Right cardiac atrium (tissue), 5 donors: ENCODE data around the gene CARD18. TPM values are rescaled to one million over a fixed set of nuclear protein-coding genes. Genes with fewer than 3 reads are reported as not detected.
A peak's percentile ranks its signal among the peaks of the same experiment; 100 is the strongest.
"Not testable (repeated sequence)": the region's sequence is repeated elsewhere in the genome, so short reads cannot be mapped to it uniquely, and the experiment has no call there.

Experiments used
- ATAC-seq, 2 donors: fragments of 200-7000 bp; cut with Tn5 transposase; one replicate each; pipeline versions ENCODE4 v1.8.0 to v1.9.1; 2020; ENCODE audit warnings: moderate library complexity in 2 of 2, mild to moderate bottlenecking in 1 of 2
- DNase-seq, 3 donors: peaks; one replicate each; pipeline ENCODE4 v3.0.0-alpha.2; 2020
- H3K27ac ChIP-seq: one replicate; pipeline ENCODE4 v1.5.1; 2013; ENCODE audit warnings: mild to moderate bottlenecking, low read length, control low read depth, moderate library complexity
- H3K27me3 ChIP-seq: one replicate; pipeline ENCODE4 v1.6.1; 2013; ENCODE audit not compliant: control insufficient read depth, insufficient read depth
- H3K4me1 ChIP-seq: one replicate; pipeline ENCODE4 v1.6.1; 2013; ENCODE audit warnings: low read length; ENCODE audit not compliant: control insufficient read depth, insufficient read depth
- H3K4me3 ChIP-seq: one replicate; pipeline ENCODE4 v1.5.1; 2013; ENCODE audit warnings: low read length, control low read depth
- H3K9me3 ChIP-seq: one replicate; pipeline ENCODE4 v1.6.1; 2013; ENCODE audit warnings: low read length; ENCODE audit not compliant: control insufficient read depth
- WGBS: extraction: QIAGEN DNeasy Blood & Tissue Kit; methylation state at CpG from one replicate; pipeline ENCODE4 v1.1.7; 2013; 5-methylcytosine and 5-hydroxymethylcytosine counted together
- intact Hi-C, 4 donors: fragments of 100-400 bp; cut with DNase I; formaldehyde crosslinking; loops; one replicate each; pipeline versions ENCODE4 v1.11.0 to v1.14.0; 2022 to 2023
- polyA plus RNA-seq: library from polyadenylated mRNA; stranded (reverse); fragments of 200-250 nt; gene quantifications from one replicate; pipeline ENCODE4 v1.2.3, GENCODE V29; 2013
- total RNA-seq, 4 donors: library from RNA; stranded (reverse); fragmentation: NEBNext Ultra II Directional; extraction: Animal tissue kit (Norgen Biotek cat#: 25700); gene quantifications; one replicate each; pipeline ENCODE4 v1.2.1, GENCODE V29; 2021
- donor health status: healthy with polysubstance abuse.
- donor health status: DM: no; HTN: yes; CAD: no.
- donor health status: DM: no; HTN: no; CAD: no.
- donor health status: DM: no; HTN: yes; CAD: no; lungs with severe emphysema.
- donor health status: DM: yes; HTN: yes; CAD: no.

Gene CARD18
- total and polyA plus RNA-seq, 5 donors, result not detected

DNA sequence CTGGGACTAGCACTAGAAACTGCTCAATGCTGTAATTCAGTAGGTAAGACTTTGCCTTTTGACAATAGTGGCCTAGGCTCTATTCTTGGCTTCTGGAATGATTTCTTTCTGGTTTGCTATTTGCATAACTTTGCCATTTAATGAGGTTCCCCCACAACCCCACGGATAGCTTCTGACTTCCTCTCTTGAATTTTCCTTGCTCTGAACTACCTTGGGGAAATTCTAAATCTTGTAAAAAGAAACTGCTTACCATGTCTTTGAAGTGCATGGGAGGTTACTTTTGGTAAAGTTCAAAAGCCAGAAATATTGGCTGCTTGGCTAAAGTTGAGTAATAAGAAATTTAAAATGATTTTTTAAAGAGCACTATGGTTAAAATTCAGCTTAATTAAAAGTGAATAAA lies 35.3 kb downstream of the CARD18 start:
- Histone ChIP-seq H3K4me3 (no peak overlapping the region), H3K27ac (no peak overlapping the region), H3K4me1 (no peaks in the 10 kb centered on the region), H3K27me3 (no peaks in the 10 kb centered on the region), H3K9me3 (no peaks in the 10 kb centered on the region)
- ATAC-seq (no peak), DNase-seq (no peak)
- intact Hi-C loops, result no loop called here
- WGBS, result 32% methylated on average over 1 of the region's 1 CpG

DNA sequence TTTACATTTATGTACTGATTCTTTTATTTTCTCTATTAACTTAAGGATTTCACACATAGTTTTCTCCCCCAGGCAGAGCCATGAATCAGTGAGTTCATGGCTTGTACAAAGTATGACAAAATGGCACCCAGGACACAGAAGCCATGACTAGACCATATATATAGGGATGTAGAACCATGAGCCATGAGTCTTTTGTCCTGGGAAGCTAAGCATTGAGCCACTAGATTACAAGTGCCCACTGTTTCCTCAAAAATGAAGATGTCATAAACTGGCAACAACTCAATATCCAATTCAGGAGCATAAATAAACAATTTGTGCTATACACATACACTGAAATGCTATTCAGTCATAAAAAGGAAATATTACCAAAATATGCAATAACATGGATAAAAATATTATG lies 36.2 kb downstream of the CARD18 start:
- H3K27ac ChIP-seq, result no peak overlapping the region
- no peaks in the 10 kb centered on the region for H3K27me3 ChIP-seq
- intact Hi-C loops, result no loop called here
- ATAC-seq (no peak), DNase-seq (no peak)
- H3K9me3 ChIP-seq, result no peaks in the 10 kb centered on the region
- no peak overlapping the region for H3K4me3 ChIP-seq
- H3K4me1 ChIP-seq, result no peaks in the 10 kb centered on the region

DNA sequence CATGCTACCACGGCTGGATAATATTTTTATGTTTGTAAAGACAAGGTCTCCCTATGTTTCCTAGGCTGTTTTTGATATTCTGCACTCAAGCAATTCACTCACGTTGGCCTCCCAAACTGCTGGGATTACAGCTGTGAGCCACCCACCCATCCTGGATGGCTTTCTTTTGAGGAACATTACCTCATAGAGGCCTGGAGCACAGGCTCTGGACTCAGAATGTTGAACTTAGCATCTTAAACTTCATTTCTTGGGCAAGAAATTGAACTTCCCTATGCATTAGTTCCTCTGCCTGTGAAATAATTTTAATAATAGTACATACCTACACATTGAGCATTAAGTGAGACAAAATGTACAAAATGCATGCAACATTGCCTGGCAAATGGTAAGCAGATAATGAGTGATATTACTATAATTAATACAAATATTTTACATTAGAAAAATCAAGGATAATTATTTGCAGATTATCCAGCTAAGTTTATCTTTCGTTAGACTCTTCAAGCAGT lies 37.4 kb downstream of the CARD18 start:
- intact Hi-C loops, result not testable (repeated sequence)

DNA sequence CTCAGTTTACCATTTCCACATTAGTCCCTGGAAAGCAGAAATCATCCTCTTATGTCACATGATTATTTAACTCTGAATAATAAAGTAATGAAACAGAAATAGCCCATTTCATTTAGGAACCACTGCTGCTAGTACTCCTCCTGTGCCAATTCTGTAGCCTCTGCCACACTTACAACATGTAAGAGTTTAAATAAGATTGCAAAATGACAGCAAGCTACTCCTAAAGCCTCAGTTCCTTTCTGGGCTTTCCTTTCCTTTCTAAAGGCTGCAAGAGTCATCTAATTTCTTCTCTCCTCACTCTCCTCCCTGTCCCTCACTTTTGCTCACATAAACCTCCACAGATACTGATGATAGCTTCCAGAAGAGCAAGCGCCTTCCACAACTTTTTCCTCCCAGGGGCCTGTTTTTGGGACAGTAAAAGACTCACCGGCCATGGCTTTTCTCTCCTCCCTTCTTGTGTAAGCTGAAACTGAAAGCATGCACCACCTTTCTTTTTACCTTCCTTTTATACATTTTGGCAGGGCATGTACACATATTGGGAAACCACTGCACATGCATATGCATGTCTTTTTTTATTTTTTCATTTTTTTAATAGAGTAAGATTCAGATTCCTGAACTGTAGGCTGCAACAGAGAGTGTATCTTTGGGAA lies 38.5 kb downstream of the CARD18 start:
- Histone ChIP-seq H3K9me3 (no peaks in the 10 kb centered on the region), H3K27ac (no peak overlapping the region), H3K4me1 (no peaks in the 10 kb centered on the region), H3K27me3 (no peaks in the 10 kb centered on the region), H3K4me3 (no peak overlapping the region)
- no peak for DNase-seq
- ATAC-seq, result no peak
- intact Hi-C loops, result no loop called here
- WGBS, result 79% methylated on average over 2 of the region's 2 CpGs

More for the DNA sequence above, 37.4 kb downstream of the CARD18 start:
- H3K27ac ChIP-seq, H3K4me3 ChIP-seq, H3K4me1 ChIP-seq, H3K27me3 ChIP-seq, H3K9me3 ChIP-seq, DNase-seq: not testable (repeated sequence)
- peak in 1 of 2 donors; percentile 33 for ATAC-seq
- WGBS, result 80% methylated on average over 2 of the region's 3 CpGs

DNA sequence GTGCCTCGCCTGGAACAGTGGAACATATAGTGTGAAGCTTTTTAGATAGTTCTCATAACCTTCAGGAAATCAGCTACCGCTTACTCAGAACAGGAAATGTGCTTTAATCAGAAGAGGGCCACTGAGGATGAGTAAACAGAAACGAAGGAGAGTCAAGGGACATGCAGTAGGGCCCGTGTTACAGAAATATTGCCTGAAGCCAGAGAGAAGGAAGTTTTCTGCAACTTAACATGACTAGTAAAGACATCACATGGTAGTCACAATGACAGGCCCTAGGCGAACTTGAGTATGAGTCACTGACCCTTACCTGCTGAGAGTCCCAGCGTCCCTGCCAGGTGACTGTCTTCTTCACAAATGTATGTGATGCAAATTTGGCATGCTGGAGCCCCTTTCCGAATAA lies 39.4 kb downstream of the CARD18 start:
- no peaks in the 10 kb centered on the region for H3K9me3 ChIP-seq
- H3K27me3 ChIP-seq, result no peaks in the 10 kb centered on the region
- intact Hi-C loops, result no loop called here
- no peak overlapping the region for H3K27ac ChIP-seq
- H3K4me3 ChIP-seq, result no peak overlapping the region
- no peaks in the 10 kb centered on the region for H3K4me1 ChIP-seq
- ATAC-seq (no peak), DNase-seq (no peak)
- 67% methylated on average over 7 of the region's 7 CpGs for WGBS

DNA sequence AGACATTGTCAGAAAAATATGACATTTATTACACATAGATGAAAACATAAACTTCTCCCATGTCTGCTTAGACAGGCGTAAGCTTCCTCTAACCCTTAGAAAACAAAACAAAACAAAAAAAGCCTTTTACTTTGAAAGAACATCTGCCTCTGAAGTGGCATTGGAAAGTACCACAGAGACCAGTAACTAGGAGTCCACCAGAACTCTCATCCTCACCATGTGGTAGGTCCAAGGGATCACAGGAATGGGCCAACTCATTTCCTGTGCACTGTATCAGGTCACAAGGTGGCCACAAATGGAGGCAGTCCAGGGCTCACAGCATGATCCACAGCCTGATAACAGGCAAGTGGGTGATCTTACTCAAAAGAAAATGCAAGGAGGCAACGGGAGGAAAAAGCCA lies 40.0 kb downstream of the CARD18 start:
- H3K27me3 ChIP-seq, ATAC-seq, H3K4me3 ChIP-seq, H3K9me3 ChIP-seq, DNase-seq, intact Hi-C loops, H3K27ac ChIP-seq, H3K4me1 ChIP-seq: not testable (repeated sequence)
- WGBS, result 71% methylated on average over 2 of the region's 2 CpGs

DNA sequence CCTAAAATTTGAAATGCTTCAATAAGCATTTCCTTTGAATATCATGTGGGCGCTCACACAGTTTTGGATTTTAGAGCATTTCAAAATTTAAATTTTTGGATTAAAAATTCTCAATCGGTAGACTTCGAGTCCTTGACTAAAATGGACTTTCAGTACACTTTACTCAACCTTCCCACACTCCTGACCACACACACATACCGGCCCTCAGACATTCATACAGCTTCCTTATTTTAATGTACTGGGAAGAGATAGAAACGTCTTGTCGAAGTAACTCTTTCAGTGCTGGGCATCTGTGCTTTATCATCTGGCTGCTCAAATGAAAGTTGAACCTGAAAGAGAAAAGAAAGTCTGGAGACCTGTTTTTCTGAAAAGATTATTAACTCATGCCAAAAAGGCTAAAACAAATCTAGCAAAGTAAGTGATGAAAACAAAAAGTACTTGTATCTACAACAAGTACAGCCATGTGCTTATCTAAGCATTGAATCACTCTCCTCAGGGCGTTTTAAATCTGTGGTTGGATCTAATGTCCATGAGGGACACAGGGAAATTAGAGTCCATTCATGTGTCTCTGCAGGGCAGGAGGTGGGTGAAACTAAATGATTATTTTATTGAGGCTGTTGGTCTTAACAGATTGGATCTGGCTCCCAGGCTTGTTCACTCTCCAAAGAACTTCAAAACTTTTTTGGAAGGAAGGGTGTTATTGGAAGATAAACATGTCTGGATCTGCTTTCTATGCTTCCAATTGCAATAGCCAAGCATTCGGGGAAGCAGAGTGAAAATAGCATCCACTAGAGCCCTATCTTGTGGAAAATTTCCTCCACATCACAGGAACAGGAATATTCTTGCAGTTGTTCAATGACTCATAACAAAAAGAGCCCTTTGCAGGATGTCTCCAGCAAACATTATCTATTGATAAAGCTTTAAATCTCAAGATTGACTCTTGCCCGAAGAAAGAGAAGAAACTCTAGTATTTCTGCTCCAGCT lies 47.0 kb downstream of the CARD18 start:
- no peaks in the 10 kb centered on the region for H3K4me1 ChIP-seq
- no peak overlapping the region for H3K4me3 ChIP-seq
- no peak overlapping the region for H3K27ac ChIP-seq
- WGBS, result 41% methylated on average over 9 of the region's 9 CpGs
- DNase-seq, result no peak
- H3K27me3 ChIP-seq, result no peaks in the 10 kb centered on the region
- no peaks in the 10 kb centered on the region for H3K9me3 ChIP-seq
- intact Hi-C loops, result no loop called here
- ATAC-seq, result peak; percentile 43 to 80

Other genes with a start within 250 kb of the CARD18 start
- under 1 TPM in 3 of 4 donors, not detected in 1; 0.25 to 0.45 (median 0.26) TPM for gene CASP12, start 241.3 kb downstream of the CARD18 start, total RNA-seq
- 0.23 TPM for gene CASP12, start 241.3 kb downstream of the CARD18 start, polyA plus RNA-seq
- gene CASP4, start 171.2 kb downstream of the CARD18 start, total RNA-seq, result 10 to 100 TPM; 16.5 to 19.9 (median 18.5) TPM
- gene CASP4, start 171.2 kb downstream of the CARD18 start, polyA plus RNA-seq, result 18.1 TPM
- under 1 TPM in 1 of 4 donors, not detected in 3; 0.23 TPM for gene CASP5, start 116.6 kb downstream of the CARD18 start, total RNA-seq
- gene CASP5, start 116.6 kb downstream of the CARD18 start, polyA plus RNA-seq, result not detected
- gene CASP1, start 104.6 kb downstream of the CARD18 start, total RNA-seq, result 10 to 100 TPM in 2 of 4 donors, 1 to 10 TPM in 2; 8.7 to 16.0 (median 12.4) TPM
- 6.6 TPM for gene CASP1, start 104.6 kb downstream of the CARD18 start, polyA plus RNA-seq
- gene CARD16, start 94.4 kb downstream of the CARD18 start, total RNA-seq, result 10 to 100 TPM in 2 of 4 donors, 1 to 10 TPM in 2; 5.1 to 12.2 (median 9.7) TPM
- 16.3 TPM for gene CARD16, start 94.4 kb downstream of the CARD18 start, polyA plus RNA-seq